ENCODE data around the gene TJP3. TPM values are rescaled to one million over a fixed set of nuclear protein-coding genes. Genes with fewer than 3 reads are reported as not detected.

The TJP3 gene
- polyA plus RNA-seq, 1 donor from 2014 or later = 0.15 TPM

GRCh38 chr19:3759482-3760254, 51.5 kb downstream of the TJP3 start:
- H3K79me2 ChIP-seq (replicated peaks; ENCODE audit: insufficient read depth, low read length) = peaks cover 7% of the 10 kb centered on the region
- H3K36me3 ChIP-seq (ENCODE audit: insufficient read depth, low read length) = no peaks in the 10 kb centered on the region
- H3K27ac ChIP-seq (ENCODE audit: low read length) = no peak overlapping the region
- TF ChIP-seq SMC3 (conservative IDR thresholded peaks at IDR 0.05; ENCODE audit: poor library complexity) (no peak), REST (IDR thresholded peaks at IDR 0.05; ENCODE audit: borderline replicate concordance) (no peak), POLR2AphosphoS5 (IDR thresholded peaks at IDR 0.05) (no peak), TAF1 (IDR thresholded peaks at IDR 0.05; ENCODE audit: low read depth) (no peak), EZH2 (IDR thresholded peaks at IDR 0.05; ENCODE audit: borderline replicate concordance, insufficient read depth, low read length, poor library complexity, severe bottlenecking) (no peak)
- H3K27me3 ChIP-seq (ENCODE audit: insufficient read depth, low read depth, low read length) = no peaks in the 10 kb centered on the region
- H3K9me3 ChIP-seq (ENCODE audit: low read length) = no peaks in the 10 kb centered on the region
- H3K9ac ChIP-seq (ENCODE audit: low read length) = no peak overlapping the region
- no peaks in the 10 kb centered on the region for H4K20me1 ChIP-seq (ENCODE audit: insufficient read depth)
- H3K4me3 ChIP-seq (ENCODE audit: low read length) = no peak overlapping the region
- H3K9me2 ChIP-seq (ENCODE audit: insufficient read depth, low read length) = no peaks in the 10 kb centered on the region
- H2AFZ ChIP-seq (ENCODE audit: low read depth, low read length) = no peak overlapping the region
- H3K4me2 ChIP-seq (ENCODE audit: low read length) = no peak overlapping the region
- H3F3A ChIP-seq (ENCODE audit: insufficient read depth, low read length, poor library complexity, severe bottlenecking) = no peaks in the 10 kb centered on the region

- H3K9me3 ChIP-seq (ENCODE audit: low read length) = no peaks in the 10 kb centered on the region
- peak overlapping the region; percentile 83 for H3K9ac ChIP-seq (ENCODE audit: low read length)
- H3K27me3 ChIP-seq (ENCODE audit: insufficient read depth, low read depth, low read length) = no peaks in the 10 kb centered on the region
- H4K20me1 ChIP-seq (ENCODE audit: insufficient read depth) = no peaks in the 10 kb centered on the region
- TF ChIP-seq CTCF (IDR thresholded peaks at IDR 0.05; ENCODE audit: poor library complexity, severe bottlenecking) (no peak), TAF1 (IDR thresholded peaks at IDR 0.05; ENCODE audit: low read depth) (no peak), POLR2AphosphoS5 (IDR thresholded peaks at IDR 0.05) (no peak), MXI1 (conservative IDR thresholded peaks at IDR 0.05; ENCODE audit: poor library complexity, severe bottlenecking) (no peak), REST (IDR thresholded peaks at IDR 0.05; ENCODE audit: borderline replicate concordance) (no peak), EP300 (conservative IDR thresholded peaks at IDR 0.05; ENCODE audit: poor library complexity, severe bottlenecking) (no peak), EZH2 (IDR thresholded peaks at IDR 0.05; ENCODE audit: borderline replicate concordance, insufficient read depth, low read length, poor library complexity, severe bottlenecking) (no peak), RAD21 (conservative IDR thresholded peaks at IDR 0.05) (no peak)
- H3K4me2 ChIP-seq (ENCODE audit: low read length) = peak overlapping the region; percentile 76
- H2AFZ ChIP-seq (ENCODE audit: low read depth, low read length) = peak overlapping the region; percentile 43
- peaks cover 7% of the 10 kb centered on the region for H3K79me2 ChIP-seq (replicated peaks; ENCODE audit: insufficient read depth, low read length)
- no peaks in the 10 kb centered on the region for H3K36me3 ChIP-seq (ENCODE audit: insufficient read depth, low read length)
- H3K9me2 ChIP-seq (ENCODE audit: insufficient read depth, low read length) = no peaks in the 10 kb centered on the region
- H3K27ac ChIP-seq (ENCODE audit: low read length) = peak overlapping the region; percentile 45
- peak overlapping the region; percentile 75 for H3K4me3 ChIP-seq (ENCODE audit: low read length)
- H3F3A ChIP-seq (ENCODE audit: insufficient read depth, low read length, poor library complexity, severe bottlenecking) = no peaks in the 10 kb centered on the region
These were observed 52.7 kb downstream of the TJP3 start for GRCh38 chr19:3760871-3761361.

Measured in neural cell (in vitro differentiated cells).